HepG2 (cell line): ENCODE measurements around the gene RBM8A. TPM values are rescaled to one million over a fixed set of nuclear protein-coding genes. Genes with fewer than 3 reads are reported as not detected.

Source experiments
- ATAC-seq: fragments of 200-7000 bp; cut with Tn5 transposase; 3 replicates; pipeline ENCODE4 v1.9.1; 2020; ENCODE audit warnings: mild to moderate bottlenecking, moderate library complexity
- BruUV-seq: library from RNA; stranded (reverse); fragments of 400-500 nt; replicated peaks from 2 replicates; lab custom pipeline; 2021; lab: Mats Ljungman, UMichigan
- CTCF ChIA-PET: fragments of 300-600 bp; formaldehyde crosslinking; extraction: SDS; loops from one replicate; lab custom pipeline; 2021; ENCODE audit warnings: low total read pairs, inconsistent platforms, low intra/inter-chr PET ratio; lab: Yijun Ruan, JAX
- POLR2A ChIA-PET: fragments of 350-600 bp; sonication (Branson Sonifier 250); formaldehyde crosslinking; loops from one replicate; lab custom pipeline; 2020; ENCODE audit warnings: antibody characterized with exemption, inconsistent platforms; lab: Yijun Ruan, JAX
- DNase-seq: peaks from one replicate; pipeline ENCODE4 v3.0.0-alpha.2; 2015; ENCODE audit warnings: low spot score
- FAIRE-seq: peaks from 3 replicates; lab custom pipeline; 2011; peaks lifted over from hg19 to GRCh38; lab: Jason Lieb, UNC
- H2AFZ ChIP-seq: one replicate; pipeline ENCODE4 v1.6.1; 2011; ENCODE audit warnings: low read length, inconsistent platforms
- H3K27ac ChIP-seq: fragments of 300-600 bp; 3 replicates; pipeline ENCODE4 v1.8.0; 2011; ENCODE audit warnings: mixed run types, mild to moderate bottlenecking, mixed read lengths, low read length, inconsistent platforms; ENCODE audit not compliant: insufficient read depth; ENCODE audit errors: extremely low read length
- H3K27me3 ChIP-seq, 2 experiments: fragments of 200-600 bp in 1 of 2; 2 replicates in 1 of 2; 3 replicates in 1 of 2; pipeline versions ENCODE4 v1.6.0 to v1.8.0; 2011; ENCODE audit warnings: low read length in 2 of 2, mild to moderate bottlenecking in 2 of 2, moderate library complexity in 2 of 2, inconsistent platforms in 1 of 2; ENCODE audit not compliant: insufficient read depth in 2 of 2, control insufficient read depth in 1 of 2
- H3K36me3 ChIP-seq, 2 experiments: fragments of 200-600 bp in 1 of 2; replicated peaks in 1 of 2; 2 replicates in 1 of 2; 3 replicates in 1 of 2; pipeline versions ENCODE4 v1.5.1 to v1.8.0; 2011; ENCODE audit warnings: low read length in 2 of 2, inconsistent platforms in 1 of 2; ENCODE audit not compliant: insufficient read depth in 2 of 2, control insufficient read depth in 1 of 2
- H3K4me1 ChIP-seq: 2 replicates; pipeline ENCODE4 v1.5.1; 2012; ENCODE audit warnings: low read length, inconsistent platforms; ENCODE audit not compliant: insufficient read depth
- H3K4me2 ChIP-seq: 2 replicates; pipeline ENCODE4 v1.6.0; 2011; ENCODE audit warnings: low read depth, low read length, inconsistent platforms
- H3K4me3 ChIP-seq, 3 experiments: fragments of 200-600 bp in 1 of 3; sonication (generic), shearing (Covaris generic) in 1 of 3; replicated peaks in 1 of 3; 2 replicates each; pipeline ENCODE4 v1.5.1; 2011 to 2016; ENCODE audit warnings: low read length in 3 of 3, inconsistent platforms in 2 of 3, low read depth in 2 of 3, mild to moderate bottlenecking in 2 of 3, control low read depth in 1 of 3, mixed read lengths in 1 of 3; ENCODE audit not compliant: insufficient read depth in 1 of 3
- H3K79me2 ChIP-seq: one replicate; pipeline ENCODE4 v1.6.1; 2011; ENCODE audit warnings: low read length, inconsistent platforms; ENCODE audit not compliant: insufficient read depth
- H3K9ac ChIP-seq: 2 replicates; pipeline ENCODE4 v1.6.0; 2011; ENCODE audit warnings: mild to moderate bottlenecking, low read depth, low read length, inconsistent platforms; ENCODE audit not compliant: insufficient read depth
- H3K9me3 ChIP-seq: 2 replicates; pipeline ENCODE4 v1.5.1; 2012; ENCODE audit warnings: mild to moderate bottlenecking, low read length
- H4K20me1 ChIP-seq: 2 replicates; pipeline ENCODE4 v1.6.0; 2011; ENCODE audit warnings: inconsistent platforms, mild to moderate bottlenecking, low read length, moderate library complexity; ENCODE audit not compliant: insufficient read depth
- DNMT1 ChIP-seq: sonication (generic); formaldehyde crosslinking; IDR thresholded peaks from 2 replicates; pipeline ENCODE4 v1.5.1; 2020; ENCODE audit warnings: mild to moderate bottlenecking, missing genetic modification reagents
- FOXA3 ChIP-seq: IDR thresholded peaks from 2 replicates; pipeline ENCODE4 v1.6.1; 2016; ENCODE audit warnings: missing genetic modification reagents, missing compliant biosample characterization
- FOXO1 ChIP-seq: sonication (generic); formaldehyde crosslinking; IDR thresholded peaks from 2 replicates; pipeline ENCODE4 v1.4.0; 2020; ENCODE audit warnings: missing genetic modification reagents
- ISX ChIP-seq: sonication (generic); formaldehyde crosslinking; conservative IDR thresholded peaks from 2 replicates; pipeline ENCODE4 v1.5.0; 2020; ENCODE audit warnings: missing genetic modification reagents
- KDM2A ChIP-seq: sonication (generic); formaldehyde crosslinking; IDR thresholded peaks from 2 replicates; pipeline ENCODE4 v1.4.0; 2020; ENCODE audit warnings: low read depth, missing genetic modification reagents, borderline replicate concordance
- NFKBIZ ChIP-seq: IDR thresholded peaks from 2 replicates; pipeline ENCODE4 v1.6.1; 2018; ENCODE audit warnings: missing genetic modification reagents, missing compliant biosample characterization
- NR3C1 ChIP-seq: sonication (generic); formaldehyde crosslinking; IDR thresholded peaks from 2 replicates; pipeline ENCODE4 v1.4.0; 2020; ENCODE audit warnings: missing genetic modification reagents
- SAFB2 ChIP-seq: sonication (generic); formaldehyde crosslinking; IDR thresholded peaks from 2 replicates; pipeline ENCODE4 v1.5.1; 2020; ENCODE audit warnings: missing genetic modification reagents, low read depth, mild to moderate bottlenecking, borderline replicate concordance
- SNAPC2 ChIP-seq: sonication (generic); formaldehyde crosslinking; IDR thresholded peaks from 2 replicates; pipeline ENCODE4 v1.8.1; 2022; ENCODE audit warnings: mild to moderate bottlenecking, missing genetic modification reagents
- TGIF2 ChIP-seq: IDR thresholded peaks from 2 replicates; pipeline ENCODE4 v1.6.1; 2016; ENCODE audit warnings: control low read depth, missing compliant biosample characterization
- ZNF12 ChIP-seq: sonication (generic); formaldehyde crosslinking; IDR thresholded peaks from 2 replicates; pipeline ENCODE4 v1.5.0; 2020; ENCODE audit warnings: missing genetic modification reagents
- ZNF253 ChIP-seq: sonication (generic); formaldehyde crosslinking; IDR thresholded peaks from 2 replicates; pipeline ENCODE4 v1.8.0; 2022; ENCODE audit warnings: mild to moderate bottlenecking, missing genetic modification reagents, borderline replicate concordance
- ZNF326 ChIP-seq: sonication (generic); formaldehyde crosslinking; IDR thresholded peaks from 2 replicates; pipeline ENCODE4 v1.4.0; 2020; ENCODE audit warnings: missing genetic modification reagents, borderline replicate concordance
- ZNF431 ChIP-seq: sonication (generic); formaldehyde crosslinking; IDR thresholded peaks from 2 replicates; pipeline ENCODE4 v1.9.0; 2022; ENCODE audit warnings: missing genetic modification reagents, low read depth, mild to moderate bottlenecking, borderline replicate concordance
- ZNF432 ChIP-seq: sonication (generic); formaldehyde crosslinking; IDR thresholded peaks from 2 replicates; pipeline ENCODE4 v1.5.0; 2020; ENCODE audit warnings: missing genetic modification reagents, mild to moderate bottlenecking, borderline replicate concordance
- ZNF468 ChIP-seq: sonication (generic); formaldehyde crosslinking; IDR thresholded peaks from 2 replicates; pipeline ENCODE4 v1.8.0; 2022; ENCODE audit warnings: mild to moderate bottlenecking, moderate library complexity, missing genetic modification reagents
- ZNF510 ChIP-seq: sonication (generic); formaldehyde crosslinking; IDR thresholded peaks from 2 replicates; pipeline ENCODE4 v1.4.0; 2020; ENCODE audit warnings: low read depth, mild to moderate bottlenecking, missing genetic modification reagents
- ZNF530 ChIP-seq: sonication (generic); formaldehyde crosslinking; IDR thresholded peaks from 2 replicates; pipeline ENCODE4 v1.5.0; 2020; ENCODE audit warnings: low read depth, mild to moderate bottlenecking, missing genetic modification reagents
- ZNF556 ChIP-seq: sonication (generic); formaldehyde crosslinking; IDR thresholded peaks from 2 replicates; pipeline ENCODE4 v1.4.0; 2020; ENCODE audit warnings: mild to moderate bottlenecking, missing genetic modification reagents, borderline replicate concordance
- ZNF749 ChIP-seq: sonication (generic); formaldehyde crosslinking; IDR thresholded peaks from 2 replicates; pipeline ENCODE4 v1.8.0; 2022; ENCODE audit warnings: mild to moderate bottlenecking, missing genetic modification reagents, moderate library complexity, borderline replicate concordance
- ZNF775 ChIP-seq: sonication (generic); formaldehyde crosslinking; IDR thresholded peaks from 2 replicates; pipeline ENCODE4 v1.4.0; 2020; ENCODE audit warnings: missing genetic modification reagents, mild to moderate bottlenecking, moderate library complexity, borderline replicate concordance
- ZNF878 ChIP-seq: sonication (generic); formaldehyde crosslinking; IDR thresholded peaks from 2 replicates; pipeline ENCODE4 v1.8.1; 2023; ENCODE audit warnings: mild to moderate bottlenecking, missing genetic modification reagents, moderate library complexity
- WGBS: methylation state at CpG from one replicate; pipeline ENCODE4 v1.1.6; 2017; ENCODE audit warnings: low lambda C conversion rate; 5-methylcytosine and 5-hydroxymethylcytosine counted together
- in situ Hi-C: cut with HindIII; loops from 2 replicates; pipeline ENCODE4 v1.10.0; 2017; ENCODE audit warnings: low pct_unique_long_range_greater_than_20kb; ENCODE audit not compliant: extremely low pct_ligation_motif_present
- intact Hi-C: fragments of 100-400 bp; cut with micrococcal nuclease; formaldehyde crosslinking; loops from one replicate; pipeline ENCODE4 v1.10.0; 2022; ENCODE audit not compliant: unreplicated experiment
- polyA plus RNA-seq, 8 experiments: library from polyadenylated mRNA; depleted of rRNA in 3 of 8; stranded (reverse) in 7 of 8; unstranded in 1 of 8; fragments of >200 nt; fragmentation: Illumina TruSeq in 4 of 8; extraction: Trizol in 4 of 8; gene quantifications; 2 replicates each; pipeline versions ENCODE4 v1.2.1 to v1.2.3, GENCODE V29; 2011 to 2016; ENCODE audit warnings: low read depth in 4 of 8, missing spikeins in 1 of 8, mixed read lengths in 1 of 8; ENCODE audit not compliant: insufficient read depth in 1 of 8
- total RNA-seq, 5 experiments: library from RNA; depleted of rRNA; stranded (reverse); fragments of >200 nt; fragmentation: Illumina TruSeq; extraction: Trizol; gene quantifications; 2 replicates each; pipeline ENCODE4 v1.2.3, GENCODE V29; 2016; ENCODE audit warnings: low read depth in 1 of 5
- TF ChIP-seq, protein P1 (sequence below): sonication (generic); formaldehyde crosslinking; IDR thresholded peaks from 2 replicates; pipeline ENCODE4 v1.8.0; 2022; ENCODE audit warnings: mild to moderate bottlenecking, missing genetic modification reagents, moderate library complexity
- TF ChIP-seq, protein P2 (sequence below): sonication (generic); formaldehyde crosslinking; IDR thresholded peaks from 2 replicates; pipeline ENCODE4 v1.8.0; 2022; ENCODE audit warnings: mild to moderate bottlenecking, missing genetic modification reagents, borderline replicate concordance

RBM8A gene
- total and polyA plus RNA-seq, 2 of the 13 experiments (the other 11 are each of a cell fraction or from before 2014, with no cell fraction given), result 106 to 162 TPM

DNA sequence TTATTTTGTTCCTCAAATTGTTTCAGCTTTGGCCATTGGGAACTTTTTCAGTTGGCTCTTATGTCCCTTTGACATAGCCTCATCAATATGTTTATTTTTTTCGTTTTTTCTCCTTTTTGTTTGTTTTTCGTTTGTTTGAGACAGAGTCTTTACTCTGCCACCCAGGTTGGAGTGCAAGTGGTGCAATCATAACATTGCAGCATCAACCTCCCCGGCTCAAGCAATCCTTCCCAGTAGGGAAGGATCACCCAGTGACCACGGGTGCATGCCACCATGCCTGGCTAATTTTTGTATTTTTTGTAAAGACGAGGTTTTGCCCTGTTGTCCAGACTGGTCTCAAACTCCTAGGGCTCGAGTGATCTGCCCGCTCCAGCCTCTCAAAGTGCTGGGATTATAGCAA lies 45.3 kb upstream of the RBM8A start:
- BruUV-seq, result no TSS peak
- Histone ChIP-seq H3K9me3 (no peaks in the 10 kb centered on the region), H3K9ac (no peak overlapping the region), H4K20me1 (no peaks in the 10 kb centered on the region), H2AFZ (no peak overlapping the region), H3K27me3 (no peaks in the 10 kb centered on the region), H3K4me1 (peaks cover 23% of the 10 kb centered on the region), H3K36me3 (no peaks in the 10 kb centered on the region), H3K79me2 (no peaks in the 10 kb centered on the region), H3K4me3 (no peak overlapping the region), H3K27ac (peak overlapping the region; percentile 14), H3K4me2 (peak overlapping the region; percentile 41)
- in situ Hi-C loops (no loop called here), intact Hi-C loops (no loop called here)
- WGBS, result 17% methylated on average over 7 of the region's 7 CpGs
- ATAC-seq, result peak; percentile 95
- FAIRE-seq, result peak; percentile 95
- ChIA-PET POLR2A (interaction anchor here (0.6 to 2.0 kb wide), 2 partner anchors 8 to 14 kb away, joined by 3 to 10 read pairs; partner anchors contain the start of genes ANKRD34A and POLR3GL), CTCF (interaction anchor here (0.9 kb wide), 1 partner anchor 41 kb away, joined by 3 read pairs; no protein-coding TSS in a partner anchor)
- DNase-seq, result peak; percentile 66
- TF ChIP-seq ZNF556 (CRISPR knock-in tag) (no peak), SAFB2 (no peak), FOXO1 (peak; percentile 60), ZNF468 (CRISPR knock-in tag) (no peak), ZNF775 (CRISPR knock-in tag) (no peak), ZNF12 (CRISPR knock-in tag) (0 out of 2 replicates have a peak, but pooled peaks have one; percentile 12), ZNF432 (CRISPR knock-in tag) (no peak), TGIF2 (CRISPR knock-in tag) (no peak), ZNF878 (CRISPR knock-in tag) (no peak), DNMT1 (CRISPR knock-in tag) (no peak), ZNF530 (CRISPR knock-in tag) (no peak), ZNF253 (no peak), ISX (CRISPR knock-in tag) (no peak), ZNF510 (no peak), ZNF431 (CRISPR knock-in tag) (no peak), FOXA3 (peak; percentile 77; the same call in 1 of the 2 replicates), NFKBIZ (CRISPR knock-in tag) (no peak), ZNF749 (no peak), KDM2A (CRISPR knock-in tag) (no peak), NR3C1 (CRISPR knock-in tag) (no peak), ZNF326 (CRISPR knock-in tag) (no peak), SNAPC2 (CRISPR knock-in tag) (no peak)
- TF ChIP-seq, protein P1, sequence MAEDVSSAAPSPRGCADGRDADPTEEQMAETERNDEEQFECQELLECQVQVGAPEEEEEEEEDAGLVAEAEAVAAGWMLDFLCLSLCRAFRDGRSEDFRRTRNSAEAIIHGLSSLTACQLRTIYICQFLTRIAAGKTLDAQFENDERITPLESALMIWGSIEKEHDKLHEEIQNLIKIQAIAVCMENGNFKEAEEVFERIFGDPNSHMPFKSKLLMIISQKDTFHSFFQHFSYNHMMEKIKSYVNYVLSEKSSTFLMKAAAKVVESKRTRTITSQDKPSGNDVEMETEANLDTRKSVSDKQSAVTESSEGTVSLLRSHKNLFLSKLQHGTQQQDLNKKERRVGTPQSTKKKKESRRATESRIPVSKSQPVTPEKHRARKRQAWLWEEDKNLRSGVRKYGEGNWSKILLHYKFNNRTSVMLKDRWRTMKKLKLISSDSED (CRISPR knock-in tag), result no peak
- TF ChIP-seq, protein P2, sequence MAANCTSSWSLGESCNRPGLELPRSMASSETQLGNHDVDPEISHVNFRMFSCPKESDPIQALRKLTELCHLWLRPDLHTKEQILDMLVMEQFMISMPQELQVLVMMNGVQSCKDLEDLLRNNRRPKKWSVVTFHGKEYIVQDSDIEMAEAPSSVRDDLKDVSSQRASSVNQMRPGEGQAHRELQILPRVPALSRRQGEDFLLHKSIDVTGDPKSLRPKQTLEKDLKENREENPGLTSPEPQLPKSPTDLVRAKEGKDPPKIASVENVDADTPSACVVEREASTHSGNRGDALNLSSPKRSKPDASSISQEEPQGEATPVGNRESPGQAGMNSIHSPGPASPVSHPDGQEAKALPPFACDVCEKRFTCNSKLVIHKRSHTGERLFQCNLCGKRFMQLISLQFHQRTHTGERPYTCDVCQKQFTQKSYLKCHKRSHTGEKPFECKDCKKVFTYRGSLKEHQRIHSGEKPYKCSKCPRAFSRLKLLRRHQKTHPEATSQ, result no peak
